Measurements from ENCODE around the gene TMEM63C. TPM values are rescaled to one million over a fixed set of nuclear protein-coding genes. Genes with fewer than 3 reads are reported as not detected.

The TMEM63C gene
- total and polyA plus RNA-seq, 2 donors from 2014 or later: 0.84 to 1.9 TPM

GRCh38 chr14:77139022-77139421 is 42.6 kb upstream of the TMEM63C start:
- no peak for FAIRE-seq
- H3K36me3 ChIP-seq (ENCODE audit: control insufficient read depth in 2 of 3, insufficient read depth in 3 of 3, low read length in 3 of 3): no peaks in the 10 kb centered on the region
- no peak for DNase-seq
- H3K9ac ChIP-seq (ENCODE audit: low read length in 3 of 3): no peak overlapping the region
- no peak overlapping the region for H3K27ac ChIP-seq (ENCODE audit: low read depth in 2 of 2, low read length in 2 of 2)
- H3K27me3 ChIP-seq (ENCODE audit: control insufficient read depth, insufficient read depth, low read length): peaks cover 25% of the 10 kb centered on the region
- no peak for TF ChIP-seq CTCF (IDR thresholded peaks at IDR 0.05; ENCODE audit: borderline replicate concordance, extremely low read depth, insufficient read depth)
- no peak overlapping the region for H3K4me3 ChIP-seq (ENCODE audit: low read length in 3 of 3)
- no peaks in the 10 kb centered on the region for H3K9me3 ChIP-seq (ENCODE audit: control insufficient read depth in 2 of 3, insufficient read depth in 1 of 3, low read length in 3 of 3)
- peaks cover 0 to 6% (median 0%) of the 10 kb centered on the region in 3 donors for H3K4me1 ChIP-seq (ENCODE audit: control insufficient read depth in 2 of 3, insufficient read depth in 2 of 3, low read depth in 1 of 3, low read length in 3 of 3)
- intact Hi-C loops (cut with DNase I): no loop called here

- no peak overlapping the region for H3K4me3 ChIP-seq (ENCODE audit: low read length in 3 of 3)
- intact Hi-C loops (cut with DNase I): no loop called here
Measured at GRCh38 chr14:77139540-77140358, 41.8 kb upstream of the TMEM63C start.

GRCh38 chr14:77140359-77141213 is 41.0 kb upstream of the TMEM63C start:
- TF ChIP-seq CTCF (IDR thresholded peaks at IDR 0.05; ENCODE audit: borderline replicate concordance, extremely low read depth, insufficient read depth): no peak
- H3K4me3 ChIP-seq (ENCODE audit: low read length in 3 of 3): no peak overlapping the region
- no peak for DNase-seq
- H3K27me3 ChIP-seq (ENCODE audit: control insufficient read depth, insufficient read depth, low read length): peaks cover 31% of the 10 kb centered on the region
- no peak overlapping the region for H3K27ac ChIP-seq (ENCODE audit: low read depth in 2 of 2, low read length in 2 of 2)
- FAIRE-seq: no peak
- no peak overlapping the region for H3K9ac ChIP-seq (ENCODE audit: low read length in 3 of 3)
- no peaks in the 10 kb centered on the region for H3K9me3 ChIP-seq (ENCODE audit: control insufficient read depth in 2 of 3, insufficient read depth in 1 of 3, low read length in 3 of 3)
- H3K36me3 ChIP-seq (ENCODE audit: control insufficient read depth in 2 of 3, insufficient read depth in 3 of 3, low read length in 3 of 3): no peaks in the 10 kb centered on the region
- intact Hi-C loops (cut with DNase I): no loop called here
- H3K4me1 ChIP-seq (ENCODE audit: control insufficient read depth in 2 of 3, insufficient read depth in 2 of 3, low read depth in 1 of 3, low read length in 3 of 3): peaks cover 0 to 6% (median 0%) of the 10 kb centered on the region in 3 donors

More at GRCh38 chr14:77139540-77140358, 41.8 kb upstream of the TMEM63C start:
- Histone ChIP-seq H3K9ac (ENCODE audit: low read length in 3 of 3) (no peak overlapping the region), H3K27ac (ENCODE audit: low read depth in 2 of 2, low read length in 2 of 2) (no peak overlapping the region), H3K27me3 (ENCODE audit: control insufficient read depth, insufficient read depth, low read length) (peaks cover 27% of the 10 kb centered on the region), H3K4me1 (ENCODE audit: control insufficient read depth in 2 of 3, insufficient read depth in 2 of 3, low read depth in 1 of 3, low read length in 3 of 3) (peaks cover 0 to 6% (median 0%) of the 10 kb centered on the region in 3 donors), H3K36me3 (ENCODE audit: control insufficient read depth in 2 of 3, insufficient read depth in 3 of 3, low read length in 3 of 3) (no peaks in the 10 kb centered on the region), H3K9me3 (ENCODE audit: control insufficient read depth in 2 of 3, insufficient read depth in 1 of 3, low read length in 3 of 3) (no peaks in the 10 kb centered on the region)
- DNase-seq (peak in 4 of 5 donors; percentile 41 to 78 (median 64)), FAIRE-seq (no peak)
- no peak for TF ChIP-seq CTCF (IDR thresholded peaks at IDR 0.05; ENCODE audit: borderline replicate concordance, extremely low read depth, insufficient read depth)

Data from kidney (tissue), 14 donors.